Testis (tissue), 3 donors: ENCODE measurements around the gene CCHCR1. TPM values are rescaled to one million over a fixed set of nuclear protein-coding genes. Genes with fewer than 3 reads are reported as not detected.

Experiments
- DNase-seq: peaks from one replicate; pipeline ENCODE4 v3.0.0-alpha.2; 2019
- H3K27ac ChIP-seq, 2 donors: fragments of 200-600 bp; sonication (generic); one replicate each; pipeline ENCODE4 v1.5.1; 2019
- H3K27me3 ChIP-seq: fragments of 200-600 bp; sonication (generic); one replicate; pipeline ENCODE4 v1.5.1; 2019
- H3K36me3 ChIP-seq: fragments of 200-600 bp; sonication (generic); one replicate; pipeline ENCODE4 v1.5.1; 2017; ENCODE audit warnings: low read depth; ENCODE audit errors: missing control alignments
- H3K4me1 ChIP-seq: fragments of 200-600 bp; sonication (generic); one replicate; pipeline ENCODE4 v1.5.1; 2019
- H3K4me3 ChIP-seq, 2 donors: fragments of 200-600 bp; sonication (generic); one replicate each; pipeline ENCODE4 v1.5.1; 2017 to 2019
- H3K9me3 ChIP-seq: fragments of 200-600 bp; sonication (generic); one replicate; pipeline ENCODE4 v1.5.1; 2017
- POLR2A ChIP-seq: fragments of 450-650 bp; IDR thresholded peaks from one replicate; pipeline ENCODE4 v1.6.1; 2017; ENCODE audit warnings: antibody characterized with exemption, mild to moderate bottlenecking, moderate library complexity
- WGBS, 2 donors: methylation state at CpG; one replicate each; pipeline ENCODE4 v1.1.5; 2018; 5-methylcytosine and 5-hydroxymethylcytosine counted together
- intact Hi-C: fragments of 100-400 bp; cut with DNase I; formaldehyde crosslinking; loops from one replicate; pipeline ENCODE4 v1.15.1; 2023; ENCODE audit warnings: low total_unique reads
- polyA plus RNA-seq: library from polyadenylated mRNA; stranded (reverse); fragments of 350-450 nt; fragmentation: Illumina TruSeq; extraction: RNeasy Lipid Tissue Mini Kit (QIAGEN cat#74804); gene quantifications from one replicate; pipeline ENCODE4 v1.2.3, GENCODE V29; 2014; ENCODE audit warnings: low read depth, low replicate concordance; ENCODE audit not compliant: insufficient read depth
- total RNA-seq, 2 donors: library from RNA; depleted of rRNA; stranded (reverse); fragments of >200 nt; gene quantifications; one replicate each; pipeline ENCODE4 v1.2.3, GENCODE V29; 2016
- TF ChIP-seq, protein P1 (sequence below), 3 experiments: fragments of 450-650 bp in 2 of 3; fragments of 200-600 bp in 1 of 3; sonication (generic) in 1 of 3; IDR thresholded peaks; one replicate each; pipeline ENCODE4 v1.5.1; 2016 to 2019; ENCODE audit warnings: antibody characterized with exemption in 3 of 3, mild to moderate bottlenecking in 2 of 3, moderate library complexity in 1 of 3

Gene CCHCR1
- total and polyA plus RNA-seq, 3 donors from 2014 or later: 86.4 to 174 (median 93.2) TPM

DNA sequence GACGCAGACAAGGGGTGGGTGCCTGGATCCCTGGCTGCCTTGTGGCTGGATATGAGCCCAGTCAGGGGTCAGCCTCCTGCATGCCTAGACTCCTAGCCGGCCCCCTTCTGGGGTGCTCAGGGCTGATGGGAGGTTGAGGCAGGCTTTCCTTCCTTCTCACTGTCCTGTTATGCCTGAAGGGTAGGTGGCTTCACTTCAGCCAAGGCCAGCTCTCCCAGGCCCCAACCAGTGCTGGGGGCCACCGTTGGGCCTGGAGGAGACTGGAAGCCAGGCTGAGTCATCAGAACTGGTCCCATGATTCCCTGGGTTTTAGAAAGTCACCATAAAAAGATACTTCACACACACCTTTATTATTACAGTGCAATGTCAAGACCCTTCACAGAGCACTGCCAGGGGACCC is 15.8 kb upstream of the CCHCR1 start:
- Histone ChIP-seq H3K4me1 (no peaks in the 10 kb centered on the region), H3K27me3 (no peaks in the 10 kb centered on the region), H3K4me3 (no peak overlapping the region), H3K9me3 (no peaks in the 10 kb centered on the region), H3K27ac (no peak overlapping the region), H3K36me3 (no peaks in the 10 kb centered on the region)
- no peak for DNase-seq
- 75 to 85% methylated on average over 2 to 3 of the region's 3 CpGs for WGBS, 2 donors
- TF ChIP-seq POLR2A: no peak
- TF ChIP-seq, protein P1, sequence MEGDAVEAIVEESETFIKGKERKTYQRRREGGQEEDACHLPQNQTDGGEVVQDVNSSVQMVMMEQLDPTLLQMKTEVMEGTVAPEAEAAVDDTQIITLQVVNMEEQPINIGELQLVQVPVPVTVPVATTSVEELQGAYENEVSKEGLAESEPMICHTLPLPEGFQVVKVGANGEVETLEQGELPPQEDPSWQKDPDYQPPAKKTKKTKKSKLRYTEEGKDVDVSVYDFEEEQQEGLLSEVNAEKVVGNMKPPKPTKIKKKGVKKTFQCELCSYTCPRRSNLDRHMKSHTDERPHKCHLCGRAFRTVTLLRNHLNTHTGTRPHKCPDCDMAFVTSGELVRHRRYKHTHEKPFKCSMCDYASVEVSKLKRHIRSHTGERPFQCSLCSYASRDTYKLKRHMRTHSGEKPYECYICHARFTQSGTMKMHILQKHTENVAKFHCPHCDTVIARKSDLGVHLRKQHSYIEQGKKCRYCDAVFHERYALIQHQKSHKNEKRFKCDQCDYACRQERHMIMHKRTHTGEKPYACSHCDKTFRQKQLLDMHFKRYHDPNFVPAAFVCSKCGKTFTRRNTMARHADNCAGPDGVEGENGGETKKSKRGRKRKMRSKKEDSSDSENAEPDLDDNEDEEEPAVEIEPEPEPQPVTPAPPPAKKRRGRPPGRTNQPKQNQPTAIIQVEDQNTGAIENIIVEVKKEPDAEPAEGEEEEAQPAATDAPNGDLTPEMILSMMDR (IDR thresholded peaks at IDR 0.05): no peak
- intact Hi-C loops: no loop called here

DNA sequence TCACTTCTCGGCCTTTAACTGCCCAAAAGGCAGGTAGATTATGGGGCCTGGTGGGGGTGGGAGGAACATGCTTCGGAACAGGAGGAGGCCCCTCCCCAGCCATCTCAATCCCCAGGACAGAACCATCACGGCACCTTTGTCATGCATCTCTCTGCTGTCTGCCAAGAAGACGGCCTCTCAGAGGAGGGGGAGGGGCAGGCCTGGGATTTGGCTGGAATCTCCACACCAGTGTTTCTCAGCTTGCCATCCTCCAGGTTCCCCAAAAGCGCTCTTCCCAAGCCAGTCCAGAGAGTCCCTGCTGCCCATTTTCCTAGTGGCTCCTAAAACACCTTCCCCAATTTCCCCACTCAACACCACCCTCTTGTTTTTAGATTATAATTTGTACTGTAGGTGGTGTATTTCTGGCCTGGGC is 15.4 kb upstream of the CCHCR1 start:
- WGBS, 2 donors: 83 to 90% methylated on average over 5 of the region's 5 CpGs
- DNase-seq: no peak
- Histone ChIP-seq H3K9me3 (no peaks in the 10 kb centered on the region), H3K27ac (no peak overlapping the region), H3K36me3 (no peaks in the 10 kb centered on the region), H3K4me1 (no peaks in the 10 kb centered on the region), H3K4me3 (no peak overlapping the region), H3K27me3 (no peaks in the 10 kb centered on the region)
- intact Hi-C loops: no loop called here
- TF ChIP-seq, protein P1 (IDR thresholded peaks at IDR 0.05): no peak
- TF ChIP-seq POLR2A: no peak

DNA sequence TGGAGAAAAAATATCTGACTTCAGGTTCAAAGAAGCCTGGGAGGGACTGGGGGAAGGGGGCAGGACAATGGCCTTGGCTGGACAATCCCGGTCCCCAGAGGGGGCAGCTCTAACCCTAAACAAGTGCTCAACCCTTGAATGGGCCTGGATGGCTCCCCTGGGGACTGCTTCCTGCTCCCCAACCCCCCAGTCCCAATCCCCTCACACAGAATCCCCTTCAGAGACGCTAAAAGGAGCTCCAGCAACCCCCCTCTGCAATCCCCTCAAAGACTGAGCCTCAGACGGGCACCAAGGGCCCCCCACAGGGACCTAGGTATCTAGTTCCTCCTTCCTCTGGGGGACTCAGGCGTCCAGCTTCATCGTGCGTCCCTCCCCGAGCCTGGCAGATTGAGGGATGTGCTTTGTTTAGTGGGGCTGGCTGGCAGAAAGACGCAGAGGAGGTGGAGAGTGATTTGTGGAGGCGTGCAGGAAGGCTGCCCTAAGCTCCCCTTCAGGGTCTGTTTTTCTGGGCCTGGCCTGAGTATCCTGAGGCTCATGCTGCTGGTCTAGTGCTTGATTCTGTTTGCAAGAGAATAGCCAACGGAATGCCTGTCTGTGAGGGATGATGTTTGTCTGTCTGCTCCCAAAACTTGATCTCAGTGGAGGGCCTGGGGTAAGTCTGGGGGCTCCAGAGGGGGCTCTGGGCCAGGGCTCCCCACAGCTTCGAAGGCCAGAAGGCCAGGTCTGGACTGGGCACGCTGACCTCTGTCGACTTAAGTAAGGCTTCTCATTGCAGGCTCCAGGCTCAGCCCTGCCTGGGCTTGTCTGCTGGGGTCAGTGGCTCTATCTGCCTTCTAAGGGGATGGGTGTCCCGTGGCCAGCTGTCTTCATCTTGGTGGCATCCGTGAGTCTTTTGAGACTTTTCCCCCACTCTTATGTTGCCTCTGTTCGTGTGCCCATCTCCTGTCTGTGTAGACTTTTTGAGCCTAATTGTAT is 14.6 kb upstream of the CCHCR1 start:
- H3K9me3 ChIP-seq: no peaks in the 10 kb centered on the region
- H3K27ac ChIP-seq: no peak overlapping the region
- intact Hi-C loops: no loop called here
- TF ChIP-seq, protein P1 (IDR thresholded peaks at IDR 0.05): no peak
- TF ChIP-seq POLR2A: no peak
- H3K27me3 ChIP-seq: no peaks in the 10 kb centered on the region
- no peak overlapping the region for H3K4me3 ChIP-seq
- H3K36me3 ChIP-seq: no peaks in the 10 kb centered on the region
- no peak for DNase-seq
- H3K4me1 ChIP-seq: no peaks in the 10 kb centered on the region
- 63 to 70% methylated on average over 13 to 16 of the region's 16 CpGs for WGBS, 2 donors

DNA sequence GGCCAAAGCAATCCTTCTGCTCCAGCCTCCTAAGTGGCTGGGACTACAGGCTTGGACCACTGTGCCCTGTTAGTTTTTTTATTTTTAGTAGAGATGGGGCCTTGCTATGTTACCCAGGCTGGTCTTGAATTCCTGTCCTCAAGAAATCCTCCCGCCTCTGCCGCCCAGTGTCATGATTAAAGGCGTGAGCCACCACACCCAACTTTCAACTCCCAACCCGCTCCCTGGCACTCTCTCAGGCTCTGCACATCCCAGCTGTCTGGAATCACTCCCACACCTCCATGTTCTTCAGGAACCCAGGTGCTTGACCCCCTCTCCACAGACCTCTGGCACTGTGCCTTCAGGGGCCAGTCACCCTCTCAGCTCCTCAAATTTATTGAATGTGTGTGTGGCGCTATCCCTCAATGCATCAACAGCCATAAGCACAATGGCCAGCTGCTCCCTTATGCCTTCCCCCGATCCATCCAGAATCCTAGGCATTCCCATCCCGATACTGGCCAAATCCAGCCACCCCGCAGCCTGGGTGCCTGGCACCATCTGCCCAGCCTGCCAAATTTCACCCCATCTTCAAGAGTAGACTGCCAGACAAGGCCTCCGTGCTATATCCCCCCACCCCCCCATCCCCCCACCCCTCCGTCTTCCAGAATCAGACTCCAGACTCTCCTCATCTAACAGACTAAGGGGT is 13.5 kb upstream of the CCHCR1 start:
- intact Hi-C loops: no loop called here
- WGBS, 2 donors: 86 to 90% methylated on average over 10 of the region's 10 CpGs
- H3K27me3 ChIP-seq: no peaks in the 10 kb centered on the region

More for the DNA sequence above, 13.5 kb upstream of the CCHCR1 start:
- no peaks in the 10 kb centered on the region for H3K9me3 ChIP-seq
- no peak for DNase-seq
- H3K4me1 ChIP-seq: no peaks in the 10 kb centered on the region
- H3K36me3 ChIP-seq: no peaks in the 10 kb centered on the region
- H3K4me3 ChIP-seq: no peak overlapping the region
- TF ChIP-seq, protein P1 (IDR thresholded peaks at IDR 0.05): no peak
- no peak for TF ChIP-seq POLR2A
- H3K27ac ChIP-seq: no peak overlapping the region
